ENCODE measurements around the gene FRMD8. TPM values are rescaled to one million over a fixed set of nuclear protein-coding genes. Genes with fewer than 3 reads are reported as not detected.
A peak's percentile ranks its signal among the peaks of the same experiment; 100 is the strongest.

FRMD8 gene
- total RNA-seq, 1 experiment from 2014 or later: 22.7 TPM

- Histone ChIP-seq H2BK20ac (ENCODE audit: low read depth, low read length, poor library complexity, severe bottlenecking) (no peak overlapping the region), H3K9ac (ENCODE audit: extremely low read depth, insufficient read length, low read length) (no peak overlapping the region), H3K79me2 (ENCODE audit: insufficient read depth, low read length) (no peaks in the 10 kb centered on the region), H3T11ph (ENCODE audit: low read length) (no peak overlapping the region), H3K79me1 (ENCODE audit: insufficient read depth, low read depth, low read length, poor library complexity, severe bottlenecking) (no peaks in the 10 kb centered on the region), H2AK5ac (ENCODE audit: insufficient read length, low read length) (no peak overlapping the region), H3K18ac (ENCODE audit: insufficient read length, low read depth, low read length) (no peak overlapping the region), H2AFZ (ENCODE audit: low read length) (no peak overlapping the region), H2BK15ac (ENCODE audit: low read depth, low read length) (no peak overlapping the region), H2BK5ac (ENCODE audit: insufficient read length, low read length) (no peak overlapping the region), H3K4ac (ENCODE audit: low read depth, low read length) (no peak overlapping the region), H2BK120ac (ENCODE audit: low read depth, low read length, poor library complexity, severe bottlenecking) (no peak overlapping the region), H3K9me3 (ENCODE audit: control insufficient read depth, low read depth, low read length) (no peaks in the 10 kb centered on the region), H3K14ac (ENCODE audit: insufficient read depth, low read length) (no peak overlapping the region), H4K8ac (replicated peaks; ENCODE audit: insufficient read length, low read depth, low read length) (no peak overlapping the region), H3K4me1 (ENCODE audit: insufficient read depth, low read length) (no peaks in the 10 kb centered on the region), H2BK12ac (ENCODE audit: insufficient read length, low read depth, low read length) (no peak overlapping the region), H3K23me2 (ENCODE audit: insufficient read length, low read depth, low read length, poor library complexity, severe bottlenecking) (peaks cover 18% of the 10 kb centered on the region), H4K91ac (ENCODE audit: insufficient read length, low read depth, low read length) (no peak overlapping the region), H4K20me1 (ENCODE audit: control insufficient read depth, insufficient read depth, insufficient read length) (no peaks in the 10 kb centered on the region), H4K5ac (ENCODE audit: insufficient read length, low read depth, low read length) (no peak overlapping the region), H3K27ac (ENCODE audit: insufficient read length, low read depth, low read length) (no peak overlapping the region), H3K4me2 (ENCODE audit: insufficient read depth, insufficient read length, low read length) (no peak overlapping the region), H3K27me3 (ENCODE audit: insufficient read depth, low read length) (peaks cover 2% of the 10 kb centered on the region; the same call in 1 of the 2 replicates), H3K23ac (ENCODE audit: insufficient read length, low read depth, low read length) (no peak overlapping the region), H3K56ac (ENCODE audit: insufficient read length, low read depth, low read length) (no peak overlapping the region)
- WGBS (ENCODE audit: extremely low coverage, insufficient read length, low lambda C conversion rate): no CpG with 5 or more reads among the region's 2 CpGs
- TF ChIP-seq CTCF (conservative IDR thresholded peaks at IDR 0.05): no peak
- Mint-ChIP-seq H3K27ac (peak overlapping the region in 2 of 3 experiments; percentile 2 to 3; a peak in 2 of 7 replicates), H3K4me3 (no peak overlapping the region), H3K9me3 (no peaks in the 10 kb centered on the region; a peak in 1 of 5 replicates), H3K4me1 (peaks cover 10 to 12% of the 10 kb centered on the region in 2 experiments), H3K27me3 (ENCODE audit: low read depth) (peaks cover 14% of the 10 kb centered on the region), H3K36me3 (ENCODE audit: insufficient read depth in 1 of 3, low read depth in 3 of 3) (peaks cover 21 to 52% (median 48%) of the 10 kb centered on the region in 3 experiments)
- no peak for DNase-seq
Measured at GRCh38 chr11:65351511-65351910, 34.9 kb upstream of the FRMD8 start.

All from H9 (cell line).